Endodermal cell (in vitro differentiated cells): Measurements from ENCODE around the gene MLLT6. TPM values are rescaled to one million over a fixed set of nuclear protein-coding genes. Genes with fewer than 3 reads are reported as not detected.

ENCODE experiments used
- DNase-seq: peaks from one replicate; pipeline ENCODE4 v3.0.0-alpha.2; 2017
- H3K27ac ChIP-seq: 2 replicates; pipeline ENCODE4 v1.5.1; 2013; ENCODE audit warnings: mild to moderate bottlenecking, low read depth, low read length, moderate library complexity
- H3K27me3 ChIP-seq: 2 replicates; pipeline ENCODE4 v1.6.1; 2013; ENCODE audit warnings: mild to moderate bottlenecking, low read length, moderate library complexity; ENCODE audit not compliant: insufficient read depth, control insufficient read depth, poor library complexity, severe bottlenecking
- H3K36me3 ChIP-seq: 2 replicates; pipeline ENCODE4 v1.7.0; 2013; ENCODE audit warnings: mild to moderate bottlenecking, low read length, moderate library complexity; ENCODE audit not compliant: control insufficient read depth, insufficient read depth
- H3K4me1 ChIP-seq: one replicate; pipeline ENCODE4 v1.7.0; 2013; ENCODE audit warnings: low read length; ENCODE audit not compliant: control insufficient read depth, insufficient read depth
- H3K4me3 ChIP-seq: 2 replicates; pipeline ENCODE4 v1.5.1; 2013; ENCODE audit warnings: mild to moderate bottlenecking, low read length, moderate library complexity
- H3K9ac ChIP-seq: 2 replicates; pipeline ENCODE4 v1.6.1; 2013; ENCODE audit warnings: mild to moderate bottlenecking, low read length, moderate library complexity; ENCODE audit not compliant: poor library complexity, severe bottlenecking; ENCODE audit errors: extremely low read depth
- H3K9me3 ChIP-seq: 2 replicates; pipeline ENCODE4 v1.6.1; 2013; ENCODE audit warnings: mild to moderate bottlenecking, low read length, moderate library complexity; ENCODE audit not compliant: control insufficient read depth
- H3K27ac Mint-ChIP-seq: 2 replicates; pipeline ENCODE4 v1.8.0; 2020; ENCODE audit warnings: mixed read lengths
- H3K27me3 Mint-ChIP-seq: 2 replicates; pipeline ENCODE4 v1.8.0; 2021; ENCODE audit warnings: mild to moderate bottlenecking, mixed read lengths; ENCODE audit not compliant: insufficient read depth
- H3K36me3 Mint-ChIP-seq: 2 replicates; pipeline ENCODE4 v1.8.0; 2020; ENCODE audit warnings: low read depth, mixed read lengths
- H3K4me1 Mint-ChIP-seq: 2 replicates; pipeline ENCODE4 v1.8.0; 2020; ENCODE audit warnings: mixed read lengths
- H3K4me3 Mint-ChIP-seq: 2 replicates; pipeline ENCODE4 v1.8.0; 2020; ENCODE audit warnings: mild to moderate bottlenecking, moderate library complexity, mixed read lengths
- H3K9me3 Mint-ChIP-seq: 2 replicates; pipeline ENCODE4 v1.8.0; 2020; ENCODE audit warnings: mild to moderate bottlenecking, mixed read lengths
- WGBS, 2 experiments: methylation state at CpG; one replicate each; pipeline versions ENCODE4 v1.1.5 to v1.1.7; 2013; ENCODE audit warnings: missing lambda C conversion rate in 2 of 2, mixed read lengths in 1 of 2; ENCODE audit not compliant: insufficient coverage in 1 of 2, insufficient read length in 1 of 2; 5-methylcytosine and 5-hydroxymethylcytosine counted together
- total RNA-seq, 2 donors: library from RNA; stranded (reverse); fragmentation: NEBNext Ultra II Directional in 1 of 2; extraction: Animal tissue kit (Norgen Biotek cat#: 25700) in 1 of 2; gene quantifications; 2 replicates in 1 of 2; 3 replicates in 1 of 2; pipeline ENCODE4 v1.2.1, GENCODE V29; 2021
- TF ChIP-seq, protein P1 (sequence below): fragments of 200-600 bp; sonication (generic); conservative IDR thresholded peaks from 2 replicates; pipeline ENCODE4 v1.5.0; 2021; ENCODE audit warnings: antibody characterized with exemption, mild to moderate bottlenecking

MLLT6 gene
- total RNA-seq, 2 donors from 2014 or later: 112 to 127 TPM

DNA sequence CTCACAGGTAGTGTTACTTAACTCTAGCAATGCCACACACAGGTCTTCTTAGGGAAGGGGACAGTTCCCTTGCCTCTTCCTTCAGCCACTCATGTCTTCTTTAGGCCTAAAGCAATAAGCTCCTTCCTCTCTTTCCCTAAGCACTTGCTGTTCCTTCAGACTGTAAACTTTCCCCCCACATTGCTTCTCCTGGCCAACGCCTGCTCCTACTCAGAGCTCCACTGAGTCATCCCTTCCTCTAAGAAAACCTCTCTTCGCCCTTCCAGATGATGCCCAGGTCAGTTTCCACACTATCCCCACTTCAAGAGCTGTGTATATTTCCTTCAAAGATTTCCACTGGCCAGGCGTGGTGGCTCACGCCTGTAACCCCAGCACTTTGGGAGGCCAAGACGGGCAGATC lies 17.8 kb upstream of the MLLT6 start:
- WGBS, 2 experiments: 93 to 94% methylated on average over 5 of the region's 5 CpGs
- H3K27ac Mint-ChIP-seq: no peak overlapping the region
- Histone ChIP-seq H3K9ac (no peak overlapping the region), H3K27me3 (no peaks in the 10 kb centered on the region), H3K9me3 (no peaks in the 10 kb centered on the region), H3K27ac (no peak overlapping the region), H3K36me3 (no peaks in the 10 kb centered on the region), H3K4me3 (no peak overlapping the region), H3K4me1 (no peaks in the 10 kb centered on the region)
- TF ChIP-seq, protein P1, sequence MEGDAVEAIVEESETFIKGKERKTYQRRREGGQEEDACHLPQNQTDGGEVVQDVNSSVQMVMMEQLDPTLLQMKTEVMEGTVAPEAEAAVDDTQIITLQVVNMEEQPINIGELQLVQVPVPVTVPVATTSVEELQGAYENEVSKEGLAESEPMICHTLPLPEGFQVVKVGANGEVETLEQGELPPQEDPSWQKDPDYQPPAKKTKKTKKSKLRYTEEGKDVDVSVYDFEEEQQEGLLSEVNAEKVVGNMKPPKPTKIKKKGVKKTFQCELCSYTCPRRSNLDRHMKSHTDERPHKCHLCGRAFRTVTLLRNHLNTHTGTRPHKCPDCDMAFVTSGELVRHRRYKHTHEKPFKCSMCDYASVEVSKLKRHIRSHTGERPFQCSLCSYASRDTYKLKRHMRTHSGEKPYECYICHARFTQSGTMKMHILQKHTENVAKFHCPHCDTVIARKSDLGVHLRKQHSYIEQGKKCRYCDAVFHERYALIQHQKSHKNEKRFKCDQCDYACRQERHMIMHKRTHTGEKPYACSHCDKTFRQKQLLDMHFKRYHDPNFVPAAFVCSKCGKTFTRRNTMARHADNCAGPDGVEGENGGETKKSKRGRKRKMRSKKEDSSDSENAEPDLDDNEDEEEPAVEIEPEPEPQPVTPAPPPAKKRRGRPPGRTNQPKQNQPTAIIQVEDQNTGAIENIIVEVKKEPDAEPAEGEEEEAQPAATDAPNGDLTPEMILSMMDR: no peak
- H3K36me3 Mint-ChIP-seq: no peaks in the 10 kb centered on the region
- H3K4me3 Mint-ChIP-seq: no peak overlapping the region
- peaks cover 23% of the 10 kb centered on the region for H3K27me3 Mint-ChIP-seq
- no peaks in the 10 kb centered on the region for H3K9me3 Mint-ChIP-seq
- no peaks in the 10 kb centered on the region for H3K4me1 Mint-ChIP-seq
- no peak for DNase-seq

GRCh38 chr17:38690386-38690785 lies 14.7 kb upstream of the MLLT6 start:
- H3K4me1 ChIP-seq: no peaks in the 10 kb centered on the region
- no peaks in the 10 kb centered on the region for H3K36me3 ChIP-seq
- H3K27me3 ChIP-seq: no peaks in the 10 kb centered on the region
- H3K4me3 Mint-ChIP-seq: no peak overlapping the region
- no peaks in the 10 kb centered on the region for H3K9me3 ChIP-seq
- no peak for DNase-seq
- H3K27me3 Mint-ChIP-seq: peaks cover 18% of the 10 kb centered on the region
- WGBS, 2 experiments: 88 to 92% methylated on average over 4 of the region's 4 CpGs
- H3K9me3 Mint-ChIP-seq: no peaks in the 10 kb centered on the region
- peaks cover 7% of the 10 kb centered on the region for H3K4me1 Mint-ChIP-seq
- no peak overlapping the region for H3K27ac ChIP-seq
- no peak overlapping the region for H3K4me3 ChIP-seq
- no peak overlapping the region for H3K9ac ChIP-seq
- no peaks in the 10 kb centered on the region for H3K36me3 Mint-ChIP-seq
- H3K27ac Mint-ChIP-seq: no peak overlapping the region
- TF ChIP-seq, protein P1: no peak

DNA sequence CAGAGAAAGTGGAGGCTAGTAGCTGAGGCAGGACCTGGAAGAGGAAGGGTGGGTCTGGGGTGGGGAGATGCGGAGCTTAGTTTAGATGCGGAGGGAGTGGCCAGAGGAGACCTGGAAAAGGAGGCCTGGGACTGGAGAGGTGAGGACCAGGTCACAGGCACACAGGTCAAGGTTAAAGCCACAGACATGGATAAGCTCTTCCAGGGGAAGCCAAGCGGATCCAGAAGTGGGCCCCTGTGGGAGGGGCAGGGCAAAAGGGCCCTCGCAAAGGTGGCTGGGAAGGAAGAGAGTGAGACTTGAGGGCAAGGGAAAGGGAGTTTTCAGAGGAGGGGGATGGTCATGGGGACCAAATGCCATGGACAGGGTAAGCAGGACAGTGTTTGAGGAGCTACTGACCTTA lies 13.9 kb upstream of the MLLT6 start:
- H3K27me3 Mint-ChIP-seq: peaks cover 11% of the 10 kb centered on the region
- no peak overlapping the region for H3K27ac Mint-ChIP-seq
- H3K9ac ChIP-seq: no peak overlapping the region
- no peaks in the 10 kb centered on the region for H3K4me1 ChIP-seq
- H3K36me3 Mint-ChIP-seq: no peaks in the 10 kb centered on the region
- no peaks in the 10 kb centered on the region for H3K9me3 ChIP-seq
- no peak overlapping the region for H3K4me3 ChIP-seq
- H3K27ac ChIP-seq: no peak overlapping the region
- no peaks in the 10 kb centered on the region for H3K36me3 ChIP-seq
- WGBS, 2 experiments: 87 to 88% methylated on average over 4 of the region's 4 CpGs
- H3K4me3 Mint-ChIP-seq: no peak overlapping the region
- H3K9me3 Mint-ChIP-seq: no peaks in the 10 kb centered on the region
- no peaks in the 10 kb centered on the region for H3K27me3 ChIP-seq
- peak; percentile 43 for DNase-seq
- peaks cover 10% of the 10 kb centered on the region for H3K4me1 Mint-ChIP-seq
- TF ChIP-seq, protein P1: no peak
